GM12878 (cell line): Measurements from ENCODE around the gene PFDN4. TPM values are rescaled to one million over a fixed set of nuclear protein-coding genes. Genes with fewer than 3 reads are reported as not detected.

Experiments
- ATAC-seq: fragments of 200-7000 bp; cut with Tn5 transposase; 3 replicates; pipeline ENCODE4 v1.9.1; 2020; ENCODE audit warnings: mild to moderate bottlenecking, moderate library complexity
- BruUV-seq: library from RNA; stranded (reverse); fragments of 400-500 nt; replicated peaks from 2 replicates; lab custom pipeline; 2021; lab: Mats Ljungman, UMichigan
- CTCF ChIA-PET: fragments of 300-600 bp; sonication (Branson Sonifier 250); formaldehyde crosslinking; extraction: SDS; loops from one replicate; lab custom pipeline; 2021; ENCODE audit warnings: inconsistent platforms; lab: Yijun Ruan, JAX
- POLR2A ChIA-PET: fragments of 350-600 bp; formaldehyde crosslinking; extraction: SDS; loops from one replicate; lab custom pipeline; 2021; ENCODE audit warnings: inconsistent platforms; lab: Charles Lee
- RAD21 ChIA-PET: fragments of 300-600 bp; sonication (Branson Sonifier 250); formaldehyde crosslinking; loops from one replicate; lab custom pipeline; 2023; ENCODE audit warnings: antibody characterized with exemption; ENCODE audit not compliant: unreplicated experiment; lab: Charles Lee
- SMC1A ChIA-PET: fragments of 300-600 bp; sonication (Branson Sonifier 250); formaldehyde crosslinking; loops from one replicate; lab custom pipeline; 2023; ENCODE audit not compliant: unreplicated experiment, uncharacterized antibody; lab: Charles Lee
- DNase-seq: peaks from one replicate; pipeline ENCODE4 v3.0.0-alpha.2; 2011; ENCODE audit warnings: low read depth, low spot score
- FAIRE-seq: peaks from 3 replicates; lab custom pipeline; 2011; peaks lifted over from hg19 to GRCh38; lab: Jason Lieb, UNC
- H2AFZ ChIP-seq: 2 replicates; pipeline ENCODE4 v1.6.0; 2011; ENCODE audit warnings: low read depth, low read length, control low read depth; ENCODE audit not compliant: control insufficient read depth
- H3K27ac ChIP-seq: 2 replicates; pipeline ENCODE4 v1.5.1; 2011; ENCODE audit warnings: control low read depth; ENCODE audit not compliant: control insufficient read depth, insufficient read depth
- H3K27me3 ChIP-seq, 2 experiments: replicated peaks in 1 of 2; 2 replicates each; pipeline versions ENCODE4 v1.6.0 to v1.6.1; 2011; ENCODE audit warnings: low read length in 1 of 2; ENCODE audit not compliant: control insufficient read depth in 2 of 2, insufficient read depth in 2 of 2
- H3K36me3 ChIP-seq, 2 experiments: 2 replicates each; pipeline ENCODE4 v1.5.1; 2011; ENCODE audit warnings: low read length in 1 of 2; ENCODE audit not compliant: control insufficient read depth in 2 of 2, insufficient read depth in 2 of 2
- H3K4me1 ChIP-seq: 2 replicates; pipeline ENCODE4 v1.6.1; 2011; ENCODE audit warnings: mild to moderate bottlenecking, low read length, moderate library complexity, mixed read lengths; ENCODE audit not compliant: control insufficient read depth, insufficient read depth
- H3K4me2 ChIP-seq: 2 replicates; pipeline ENCODE4 v1.6.0; 2011; ENCODE audit warnings: control low read depth; ENCODE audit not compliant: control insufficient read depth, insufficient read depth
- H3K4me3 ChIP-seq: fragments of 200-600 bp; sonication (generic); 2 replicates; pipeline ENCODE4 v1.5.1; 2016
- H3K79me2 ChIP-seq: 2 replicates; pipeline ENCODE4 v1.6.0; 2011; ENCODE audit warnings: low read length; ENCODE audit not compliant: control insufficient read depth, insufficient read depth
- H3K9ac ChIP-seq: 2 replicates; pipeline ENCODE4 v1.8.0; 2011; ENCODE audit warnings: low read length, control low read depth, mixed read lengths; ENCODE audit not compliant: control insufficient read depth, insufficient read depth
- H3K9me3 ChIP-seq: replicated peaks from 3 replicates; pipeline ENCODE4 v1.5.1; 2011; ENCODE audit warnings: mild to moderate bottlenecking, low read length; ENCODE audit not compliant: control insufficient read depth, insufficient read depth
- H4K20me1 ChIP-seq: 2 replicates; pipeline ENCODE4 v1.6.0; 2011; ENCODE audit not compliant: control insufficient read depth, insufficient read depth
- HDGF ChIP-seq: fragments of 450-650 bp; IDR thresholded peaks from 2 replicates; pipeline ENCODE4 v1.6.1; 2016; ENCODE audit warnings: antibody characterized with exemption
- LARP7 ChIP-seq: fragments of 450-650 bp; IDR thresholded peaks from 2 replicates; pipeline ENCODE4 v1.6.1; 2017; ENCODE audit warnings: mild to moderate bottlenecking
- NFXL1 ChIP-seq: fragments of 450-650 bp; IDR thresholded peaks from 2 replicates; pipeline ENCODE4 v1.6.1; 2017; ENCODE audit warnings: antibody characterized with exemption, mild to moderate bottlenecking, borderline replicate concordance
- RAD51 ChIP-seq: fragments of 450-650 bp; IDR thresholded peaks from 2 replicates; pipeline ENCODE4 v1.6.1; 2016; ENCODE audit warnings: moderate library complexity, mild to moderate bottlenecking, inconsistent platforms
- SIN3A ChIP-seq: IDR thresholded peaks from 2 replicates; pipeline ENCODE4 v1.6.1; 2012; ENCODE audit warnings: low read depth, low read length, improper control_type of control experiment
- WGBS: methylation state at CpG from one replicate; pipeline ENCODE4 v1.1.6; 2016; ENCODE audit warnings: low lambda C conversion rate; ENCODE audit not compliant: insufficient replicate concordance, insufficient coverage; ENCODE audit errors: missing lambda C conversion rate; 5-methylcytosine and 5-hydroxymethylcytosine counted together
- in situ Hi-C: fragments of 300-500 bp; cut with MboI; formaldehyde crosslinking; loops from 9 replicates; pipeline ENCODE4 v1.14.3; 2018; ENCODE audit warnings: mixed read lengths
- intact Hi-C: fragments of 100-400 bp; cut with micrococcal nuclease; formaldehyde crosslinking; loops from one replicate; pipeline ENCODE4 v1.14.2; 2022; ENCODE audit not compliant: unreplicated experiment
- polyA plus RNA-seq, 11 experiments: library from polyadenylated mRNA; depleted of rRNA in 4 of 11; unstranded in 6 of 11; stranded (reverse) in 5 of 11; fragments of >200 nt; fragmentation: Nextera tagmentation in 4 of 11; fragmentation: Illumina TruSeq in 1 of 11; extraction: Ambion mirVana in 4 of 11; extraction: Trizol in 1 of 11; gene quantifications; 1 replicate in 1 of 11; 2 replicates in 10 of 11; pipeline versions ENCODE4 v1.2.1 to v1.2.3, GENCODE V29; 2011 to 2016; ENCODE audit warnings: inconsistent platforms in 2 of 11, missing spikeins in 2 of 11, low read depth in 1 of 11
- total RNA-seq, 4 experiments: library from RNA; depleted of rRNA in 3 of 4; stranded (reverse); fragments of >200 nt in 3 of 4; fragmentation: Illumina TruSeq in 1 of 4; extraction: Trizol in 1 of 4; gene quantifications; 2 replicates each; pipeline versions ENCODE4 v1.2.1 to v1.2.3, GENCODE V29; 2013 to 2021
- TF ChIP-seq, protein P1 (sequence below): IDR thresholded peaks from 2 replicates; pipeline ENCODE4 v1.6.1; 2011; ENCODE audit warnings: low read depth, low read length, improper control_type of control experiment, borderline replicate concordance

PFDN4 gene
- total and polyA plus RNA-seq, 10 of the 15 experiments (the other 5 are each of a cell fraction or from before 2014, with no cell fraction given), result 36.9 to 136 (median 82.8) TPM

DNA sequence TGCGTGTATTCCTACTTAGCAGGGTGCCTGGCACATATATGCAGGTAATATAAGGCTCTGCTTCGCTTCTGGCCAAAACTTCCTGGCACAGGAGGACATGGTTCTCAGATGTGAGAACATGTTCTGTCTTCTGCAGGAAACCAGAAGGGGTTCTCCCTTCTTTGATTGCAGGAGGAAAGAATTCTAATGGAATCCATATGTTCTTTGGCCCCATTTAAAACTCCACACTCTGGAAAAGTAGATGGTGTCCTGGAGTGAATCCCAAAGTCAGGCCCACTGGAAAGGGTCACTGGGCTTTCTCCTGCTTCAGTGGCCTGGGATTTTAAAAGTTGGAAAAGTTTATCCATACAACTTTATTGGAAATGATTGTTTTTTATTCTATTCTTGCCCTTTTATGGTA lies 17.7 kb upstream of the PFDN4 start:
- no peaks in the 10 kb centered on the region for H4K20me1 ChIP-seq
- TF ChIP-seq, protein P1, sequence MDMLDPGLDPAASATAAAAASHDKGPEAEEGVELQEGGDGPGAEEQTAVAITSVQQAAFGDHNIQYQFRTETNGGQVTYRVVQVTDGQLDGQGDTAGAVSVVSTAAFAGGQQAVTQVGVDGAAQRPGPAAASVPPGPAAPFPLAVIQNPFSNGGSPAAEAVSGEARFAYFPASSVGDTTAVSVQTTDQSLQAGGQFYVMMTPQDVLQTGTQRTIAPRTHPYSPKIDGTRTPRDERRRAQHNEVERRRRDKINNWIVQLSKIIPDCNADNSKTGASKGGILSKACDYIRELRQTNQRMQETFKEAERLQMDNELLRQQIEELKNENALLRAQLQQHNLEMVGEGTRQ, result no peak
- TF ChIP-seq LARP7 (no peak), SIN3A (no peak)
- no peak overlapping the region for H3K27ac ChIP-seq
- WGBS, result 81% methylated on average over 2 of the region's 2 CpGs
- intact Hi-C loops, result loop anchor here (10.0 kb wide), 2 partner anchors 615 to 775 kb away; no protein-coding TSS in a partner anchor
- ChIA-PET SMC1A (no interaction called here), RAD21 (no interaction called here), CTCF (interaction anchor here (1.0 kb wide), 1 partner anchor 94 kb away, joined by 3 read pairs; no protein-coding TSS in a partner anchor), POLR2A (no interaction called here)
- no peak overlapping the region for H3K4me2 ChIP-seq
- no peaks in the 10 kb centered on the region for H3K27me3 ChIP-seq
- no peak overlapping the region for H2AFZ ChIP-seq
- no peak overlapping the region for H3K4me3 ChIP-seq
- no peak overlapping the region for H3K9ac ChIP-seq
- BruUV-seq, result no TSS peak
- H3K4me1 ChIP-seq, result peaks cover 4% of the 10 kb centered on the region; the same call in 1 of the 2 replicates
- no peaks in the 10 kb centered on the region for H3K79me2 ChIP-seq
- FAIRE-seq, result no peak
- no peaks in the 10 kb centered on the region for H3K36me3 ChIP-seq
- DNase-seq, result no peak
- in situ Hi-C loops, result loop anchor here (10.0 kb wide), 1 partner anchor 635 kb away; no protein-coding TSS in a partner anchor
- ATAC-seq, result no peak
- no peaks in the 10 kb centered on the region for H3K9me3 ChIP-seq

DNA sequence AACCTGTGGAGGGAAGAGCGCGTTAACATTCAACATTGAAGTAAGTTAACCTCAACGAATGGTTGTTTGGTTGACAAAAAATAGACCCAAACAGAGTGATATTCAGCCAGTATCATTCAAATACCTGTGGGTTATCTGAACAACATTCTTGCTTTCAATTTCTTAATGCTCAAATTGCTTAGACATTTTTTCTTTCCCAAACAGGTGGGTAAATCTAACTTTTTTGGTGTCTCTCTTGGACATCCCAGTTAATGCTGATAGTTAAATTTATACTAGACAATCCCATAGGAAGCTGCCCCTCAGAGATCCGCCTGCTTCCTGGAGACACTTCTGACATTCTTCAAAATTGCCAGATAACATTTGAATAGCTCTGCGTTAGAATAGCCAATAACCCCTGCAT lies 14.1 kb upstream of the PFDN4 start:
- no peak for FAIRE-seq
- in situ Hi-C loops, result loop anchor here (10.0 kb wide), 1 partner anchor 639 kb away; no protein-coding TSS in a partner anchor

More for the DNA sequence above, 14.1 kb upstream of the PFDN4 start:
- ChIA-PET RAD21 (no interaction called here), SMC1A (no interaction called here), CTCF (interaction anchor here (0.8 to 3.5 kb wide), 3 partner anchors 90 to 138 kb away, joined by 3 to 19 read pairs (median 3); no protein-coding TSS in a partner anchor), POLR2A (no interaction called here)
- no peaks in the 10 kb centered on the region for H3K79me2 ChIP-seq
- no peaks in the 10 kb centered on the region for H4K20me1 ChIP-seq
- intact Hi-C loops, result loop anchor here (10.0 kb wide), 2 partner anchors 619 to 779 kb away; no protein-coding TSS in a partner anchor
- no peaks in the 10 kb centered on the region for H3K9me3 ChIP-seq
- WGBS, result 50% methylated on average over 5 of the region's 5 CpGs
- BruUV-seq, result no TSS peak
- H3K4me3 ChIP-seq, result no peak overlapping the region
- no peaks in the 10 kb centered on the region for H3K27me3 ChIP-seq
- no peak overlapping the region for H2AFZ ChIP-seq
- TF ChIP-seq NFXL1 (peak; percentile 67), HDGF (no peak), RAD51 (no peak)
- peaks cover 14% of the 10 kb centered on the region for H3K4me1 ChIP-seq
- no peaks in the 10 kb centered on the region for H3K36me3 ChIP-seq
- no peak overlapping the region for H3K4me2 ChIP-seq
- no peak for DNase-seq
- ATAC-seq, result no peak
- H3K27ac ChIP-seq, result no peak overlapping the region
- no peak overlapping the region for H3K9ac ChIP-seq
